ENCODE data around the gene PIK3CA.

GRCh38 chr3:179149951-179150350, 1.8 kb downstream of the PIK3CA start:
- TF ChIP-seq, protein P1, sequence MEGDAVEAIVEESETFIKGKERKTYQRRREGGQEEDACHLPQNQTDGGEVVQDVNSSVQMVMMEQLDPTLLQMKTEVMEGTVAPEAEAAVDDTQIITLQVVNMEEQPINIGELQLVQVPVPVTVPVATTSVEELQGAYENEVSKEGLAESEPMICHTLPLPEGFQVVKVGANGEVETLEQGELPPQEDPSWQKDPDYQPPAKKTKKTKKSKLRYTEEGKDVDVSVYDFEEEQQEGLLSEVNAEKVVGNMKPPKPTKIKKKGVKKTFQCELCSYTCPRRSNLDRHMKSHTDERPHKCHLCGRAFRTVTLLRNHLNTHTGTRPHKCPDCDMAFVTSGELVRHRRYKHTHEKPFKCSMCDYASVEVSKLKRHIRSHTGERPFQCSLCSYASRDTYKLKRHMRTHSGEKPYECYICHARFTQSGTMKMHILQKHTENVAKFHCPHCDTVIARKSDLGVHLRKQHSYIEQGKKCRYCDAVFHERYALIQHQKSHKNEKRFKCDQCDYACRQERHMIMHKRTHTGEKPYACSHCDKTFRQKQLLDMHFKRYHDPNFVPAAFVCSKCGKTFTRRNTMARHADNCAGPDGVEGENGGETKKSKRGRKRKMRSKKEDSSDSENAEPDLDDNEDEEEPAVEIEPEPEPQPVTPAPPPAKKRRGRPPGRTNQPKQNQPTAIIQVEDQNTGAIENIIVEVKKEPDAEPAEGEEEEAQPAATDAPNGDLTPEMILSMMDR (IDR thresholded peaks at IDR 0.05; ENCODE audit: insufficient read depth, low read depth, low read length), result no peak
- no peak for TF ChIP-seq EZH2 (IDR thresholded peaks at IDR 0.05; ENCODE audit: insufficient read depth, low read length)
